ENCODE data around the gene KCMF1. TPM values are rescaled to one million over a fixed set of nuclear protein-coding genes. Genes with fewer than 3 reads are reported as not detected.

The KCMF1 gene
- total RNA-seq, 3 donors from 2014 or later (not counting 1 experiment from before 2014, with no cell fraction given), result 70.8 to 81.4 (median 77.1) TPM

DNA sequence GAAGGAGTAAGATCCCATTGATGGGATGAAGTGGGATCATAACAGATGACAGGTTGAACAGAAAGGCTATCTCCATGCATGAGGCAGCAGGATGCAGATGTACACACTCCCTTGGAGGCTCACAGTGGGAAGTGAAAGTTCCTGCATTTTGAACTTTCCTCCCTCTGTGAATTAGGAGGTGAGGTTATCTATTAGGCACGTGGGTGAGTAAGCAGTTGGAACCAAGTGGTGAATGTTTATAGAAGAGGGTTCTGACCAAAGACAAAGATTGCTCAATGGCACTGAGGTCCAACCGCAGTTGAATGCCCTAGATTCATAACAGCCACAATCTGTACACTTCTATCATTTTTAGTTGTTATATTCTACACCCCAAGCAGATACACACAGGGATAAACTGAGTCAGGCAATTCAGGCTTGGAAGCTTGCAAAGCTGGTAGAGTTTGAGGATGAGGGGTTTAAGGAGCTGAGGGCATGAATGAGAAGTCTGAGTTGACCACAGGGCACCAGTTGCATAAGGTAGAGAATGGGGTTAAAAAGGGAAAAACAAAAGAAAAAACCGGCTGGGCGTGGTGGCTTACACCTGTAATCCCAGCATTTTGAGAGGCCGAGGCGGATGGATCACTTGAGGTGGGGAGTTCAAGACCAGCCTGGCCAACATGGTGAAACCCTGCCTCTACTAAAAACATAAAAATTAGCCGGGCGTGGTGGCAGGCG lies 7.1 kb upstream of the KCMF1 start:
- Mint-ChIP-seq H3K27me3 (ENCODE audit: low read depth in 2 of 2) (no peaks in the 10 kb centered on the region), H3K4me3 (no peak overlapping the region), H3K27ac (peak overlapping the region; percentile 7 to 37), H3K36me3 (no peaks in the 10 kb centered on the region), H3K9me3 (no peaks in the 10 kb centered on the region), H3K4me1 (peaks cover 47 to 53% of the 10 kb centered on the region in 2 donors)
- DNase-seq, result no peak
- peaks cover 8% of the 10 kb centered on the region for H3K36me3 ChIP-seq (ENCODE audit: control insufficient read depth, insufficient read depth, low read length)
- no peak overlapping the region for H3K27ac ChIP-seq (ENCODE audit: low read length)
- peaks cover 22% of the 10 kb centered on the region for H3K4me1 ChIP-seq (ENCODE audit: control insufficient read depth, insufficient read depth, low read length)
- TF ChIP-seq, protein P1, sequence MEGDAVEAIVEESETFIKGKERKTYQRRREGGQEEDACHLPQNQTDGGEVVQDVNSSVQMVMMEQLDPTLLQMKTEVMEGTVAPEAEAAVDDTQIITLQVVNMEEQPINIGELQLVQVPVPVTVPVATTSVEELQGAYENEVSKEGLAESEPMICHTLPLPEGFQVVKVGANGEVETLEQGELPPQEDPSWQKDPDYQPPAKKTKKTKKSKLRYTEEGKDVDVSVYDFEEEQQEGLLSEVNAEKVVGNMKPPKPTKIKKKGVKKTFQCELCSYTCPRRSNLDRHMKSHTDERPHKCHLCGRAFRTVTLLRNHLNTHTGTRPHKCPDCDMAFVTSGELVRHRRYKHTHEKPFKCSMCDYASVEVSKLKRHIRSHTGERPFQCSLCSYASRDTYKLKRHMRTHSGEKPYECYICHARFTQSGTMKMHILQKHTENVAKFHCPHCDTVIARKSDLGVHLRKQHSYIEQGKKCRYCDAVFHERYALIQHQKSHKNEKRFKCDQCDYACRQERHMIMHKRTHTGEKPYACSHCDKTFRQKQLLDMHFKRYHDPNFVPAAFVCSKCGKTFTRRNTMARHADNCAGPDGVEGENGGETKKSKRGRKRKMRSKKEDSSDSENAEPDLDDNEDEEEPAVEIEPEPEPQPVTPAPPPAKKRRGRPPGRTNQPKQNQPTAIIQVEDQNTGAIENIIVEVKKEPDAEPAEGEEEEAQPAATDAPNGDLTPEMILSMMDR (IDR thresholded peaks at IDR 0.05), result no peak
- peak in 1 of 3 donors; percentile 37 for ATAC-seq
- 94% methylated on average over 8 of the region's 9 CpGs for WGBS (ENCODE audit: insufficient coverage)
- intact Hi-C loops (cut with micrococcal nuclease), result no loop called here
- H3K27me3 ChIP-seq (ENCODE audit: control insufficient read depth, insufficient read depth, low read length), result no peaks in the 10 kb centered on the region
- no peak overlapping the region for H3K4me3 ChIP-seq (ENCODE audit: low read length)
- no peaks in the 10 kb centered on the region for H3K9me3 ChIP-seq (ENCODE audit: control insufficient read depth, insufficient read depth, low read length)

DNA sequence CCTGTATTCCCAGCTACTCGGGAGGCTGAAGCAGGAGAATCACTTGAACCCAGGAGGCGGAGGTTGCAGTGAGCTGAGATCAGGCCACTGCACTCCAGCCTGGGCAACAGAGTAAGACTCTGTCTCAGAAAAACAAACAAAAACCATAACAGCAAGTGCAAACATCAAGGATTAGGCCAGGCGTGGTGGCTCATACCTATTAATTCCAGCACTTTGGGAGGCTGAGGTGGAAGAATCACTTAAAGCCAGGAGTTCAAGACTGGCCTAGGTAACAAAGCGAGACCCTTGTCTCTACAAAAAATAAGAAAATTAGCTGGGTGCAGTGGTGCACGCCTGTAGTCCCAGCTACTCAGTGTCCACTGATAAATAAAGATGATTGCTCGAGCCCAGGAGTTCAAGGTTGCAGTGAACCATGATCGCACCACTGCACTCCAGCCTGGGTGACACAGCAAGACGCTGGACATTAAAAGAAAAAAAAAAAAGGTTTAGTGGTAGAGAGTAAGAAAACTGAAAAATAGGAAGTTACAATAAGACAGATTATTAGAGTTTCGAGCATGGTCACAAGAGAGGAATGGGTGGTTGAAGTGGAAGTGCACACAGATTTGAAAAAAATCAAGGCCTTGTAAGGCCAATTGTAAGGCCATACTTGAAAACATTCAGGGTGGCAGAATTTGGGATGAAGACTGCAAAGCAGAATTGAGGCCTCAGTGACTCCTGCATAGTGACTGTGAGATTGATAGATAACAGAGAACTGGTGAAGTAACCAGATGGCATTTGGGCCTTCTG lies 6.4 kb upstream of the KCMF1 start:
- DNase-seq (no peak), ATAC-seq (no peak)
- Histone ChIP-seq H3K27me3 (ENCODE audit: control insufficient read depth, insufficient read depth, low read length) (no peaks in the 10 kb centered on the region), H3K9me3 (ENCODE audit: control insufficient read depth, insufficient read depth, low read length) (no peaks in the 10 kb centered on the region), H3K27ac (ENCODE audit: low read length) (no peak overlapping the region), H3K4me3 (ENCODE audit: low read length) (no peak overlapping the region), H3K4me1 (ENCODE audit: control insufficient read depth, insufficient read depth, low read length) (peaks cover 22% of the 10 kb centered on the region), H3K36me3 (ENCODE audit: control insufficient read depth, insufficient read depth, low read length) (peaks cover 8% of the 10 kb centered on the region)
- TF ChIP-seq, protein P1 (IDR thresholded peaks at IDR 0.05), result no peak
- H3K4me1 Mint-ChIP-seq, result peaks cover 51 to 55% of the 10 kb centered on the region in 2 donors
- 90% methylated on average over 9 of the region's 9 CpGs for WGBS (ENCODE audit: insufficient coverage)
- H3K27me3 Mint-ChIP-seq (ENCODE audit: low read depth in 2 of 2), result no peaks in the 10 kb centered on the region
- no peak overlapping the region for H3K4me3 Mint-ChIP-seq
- H3K27ac Mint-ChIP-seq, result peak overlapping the region; percentile 7 to 37
- H3K36me3 Mint-ChIP-seq, result no peaks in the 10 kb centered on the region
- H3K9me3 Mint-ChIP-seq, result no peaks in the 10 kb centered on the region
- intact Hi-C loops (cut with micrococcal nuclease), result no loop called here

DNA sequence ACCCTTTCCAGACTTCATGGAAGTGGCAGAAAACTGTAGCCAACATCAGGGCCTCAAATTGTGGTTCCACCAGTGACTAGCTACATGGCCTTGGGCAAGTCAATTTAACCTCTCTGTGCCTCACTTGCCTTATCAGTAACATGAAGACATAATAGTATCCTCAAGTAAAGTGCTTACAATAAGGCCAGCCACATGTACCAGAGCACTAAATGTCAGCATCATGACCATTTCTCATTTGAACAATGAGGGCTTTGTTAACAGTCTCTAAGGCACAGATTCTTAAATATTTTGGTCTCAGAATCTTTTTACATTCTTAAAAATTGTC lies 5.8 kb upstream of the KCMF1 start:
- peak overlapping the region; percentile 7 to 37 for H3K27ac Mint-ChIP-seq
- H3K4me3 Mint-ChIP-seq, result no peak overlapping the region
- TF ChIP-seq, protein P1 (IDR thresholded peaks at IDR 0.05), result no peak
- no peak overlapping the region for H3K4me3 ChIP-seq (ENCODE audit: low read length)
- H3K27me3 ChIP-seq (ENCODE audit: control insufficient read depth, insufficient read depth, low read length), result no peaks in the 10 kb centered on the region
- peaks cover 5% of the 10 kb centered on the region for H3K36me3 Mint-ChIP-seq
- H3K36me3 ChIP-seq (ENCODE audit: control insufficient read depth, insufficient read depth, low read length), result peaks cover 8% of the 10 kb centered on the region
- H3K27me3 Mint-ChIP-seq (ENCODE audit: low read depth in 2 of 2), result no peaks in the 10 kb centered on the region
- H3K9me3 Mint-ChIP-seq, result no peaks in the 10 kb centered on the region
- ATAC-seq (no peak), DNase-seq (no peak)
- no peak overlapping the region for H3K27ac ChIP-seq (ENCODE audit: low read length)
- no peaks in the 10 kb centered on the region for H3K9me3 ChIP-seq (ENCODE audit: control insufficient read depth, insufficient read depth, low read length)
- peaks cover 19% of the 10 kb centered on the region for H3K4me1 ChIP-seq (ENCODE audit: control insufficient read depth, insufficient read depth, low read length)
- intact Hi-C loops (cut with micrococcal nuclease), result no loop called here
- H3K4me1 Mint-ChIP-seq, result peaks cover 55 to 60% of the 10 kb centered on the region in 2 donors
